GM20000 (cell line): Measurements from ENCODE around the gene YARS1.
A peak's percentile ranks its signal among the peaks of the same experiment; 100 is the strongest.

Source experiments
- DNase-seq: peaks from one replicate; pipeline ENCODE4 v3.0.0; 2012; ENCODE audit warnings: low spot score
- CTCF ChIP-seq: IDR thresholded peaks from 2 replicates; pipeline ENCODE4 v1.5.1; 2012; ENCODE audit warnings: mild to moderate bottlenecking, control low read depth; ENCODE audit errors: extremely low read depth, missing control alignments

Gene YARS1

GRCh38 chr1:32755098-32755809, 61.9 kb downstream of the YARS1 start:
- no peak for DNase-seq
- TF ChIP-seq CTCF, result no peak

- DNase-seq, result no peak
- TF ChIP-seq CTCF, result no peak
These were observed 62.7 kb downstream of the YARS1 start for GRCh38 chr1:32754317-32755097.

DNA sequence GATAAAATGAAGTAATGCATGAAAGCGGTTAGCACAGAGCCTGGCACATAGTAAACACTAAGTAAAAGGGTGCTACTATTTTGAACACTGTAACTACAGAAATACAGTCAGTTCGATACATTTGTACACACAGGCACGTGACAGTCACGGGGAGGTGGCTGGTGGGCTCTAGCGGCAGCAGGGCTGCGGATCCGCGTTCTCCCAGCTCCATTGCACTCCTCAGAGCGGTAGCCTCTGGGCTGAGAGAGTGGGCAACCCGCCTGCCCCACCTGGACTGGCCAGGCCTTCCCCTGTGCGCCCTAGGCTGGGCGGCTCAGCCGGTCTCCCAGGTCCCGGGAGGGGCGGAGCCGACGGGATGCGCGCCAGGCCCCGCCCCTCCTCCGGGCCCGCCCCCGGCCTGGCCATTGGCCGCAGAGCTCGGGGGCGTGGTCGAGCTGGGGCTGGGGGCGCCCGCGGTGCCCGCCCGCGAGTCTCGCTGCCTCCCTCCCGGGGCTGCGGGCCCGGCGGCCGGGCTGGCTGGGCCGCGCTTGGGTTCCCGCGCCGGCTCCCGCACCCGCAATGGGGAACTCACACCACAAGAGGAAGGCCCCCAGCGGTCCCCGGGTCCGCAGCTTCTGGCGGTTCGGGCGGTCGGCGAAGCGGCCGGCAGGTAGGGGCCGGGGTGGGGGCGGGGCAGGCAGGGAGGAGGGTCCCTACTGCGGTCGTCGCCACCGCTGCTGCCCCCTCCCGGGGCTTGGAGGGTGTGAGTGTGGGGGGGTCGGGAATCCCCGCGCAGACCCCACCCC, 63.4 kb downstream of the YARS1 start:
- peak; percentile 93 for DNase-seq
- no peak for TF ChIP-seq CTCF

- no peak for DNase-seq
- no peak for TF ChIP-seq CTCF
These were observed 67.4 kb downstream of the YARS1 start for GRCh38 chr1:32749771-32750170.

- TF ChIP-seq CTCF, result no peak
- no peak for DNase-seq
These were observed 67.8 kb downstream of the YARS1 start for GRCh38 chr1:32749332-32749731.

GRCh38 chr1:32748926-32749325, 68.2 kb downstream of the YARS1 start:
- no peak for TF ChIP-seq CTCF
- DNase-seq, result no peak

- TF ChIP-seq CTCF, result no peak
- DNase-seq, result no peak
These were observed 68.8 kb downstream of the YARS1 start for GRCh38 chr1:32748348-32748747.
